ENCODE data around the gene GALNT16.

Gene GALNT16

GRCh38 chr14:69318901-69319475, 59.0 kb downstream of the GALNT16 start:
- DNase-seq = no peak

GRCh38 chr14:69319911-69320310, 60.0 kb downstream of the GALNT16 start:
- DNase-seq = no peak

- no peak for DNase-seq
These were observed 60.8 kb downstream of the GALNT16 start for GRCh38 chr14:69320581-69321365.

- no peak for DNase-seq
These were observed 61.8 kb downstream of the GALNT16 start for GRCh38 chr14:69321601-69322330.

GRCh38 chr14:69323266-69323998, 63.5 kb downstream of the GALNT16 start:
- DNase-seq = no peak

- DNase-seq = no peak
These were observed 64.0 kb downstream of the GALNT16 start for GRCh38 chr14:69323999-69324282.

GRCh38 chr14:69324341-69324931, 64.5 kb downstream of the GALNT16 start:
- DNase-seq = no peak

GRCh38 chr14:69325086-69325485, 65.1 kb downstream of the GALNT16 start:
- DNase-seq = no peak

GRCh38 chr14:69325646-69326265, 65.8 kb downstream of the GALNT16 start:
- no peak for DNase-seq

GRCh38 chr14:69326611-69327010, 66.7 kb downstream of the GALNT16 start:
- DNase-seq = no peak

GRCh38 chr14:69327507-69327906, 67.5 kb downstream of the GALNT16 start:
- DNase-seq = no peak

- DNase-seq = no peak
These were observed 68.4 kb downstream of the GALNT16 start for GRCh38 chr14:69328317-69328716.

GRCh38 chr14:69328765-69329164, 68.8 kb downstream of the GALNT16 start:
- DNase-seq = no peak

GRCh38 chr14:69331206-69331605, 71.2 kb downstream of the GALNT16 start:
- DNase-seq = no peak

GRCh38 chr14:69332782-69333395, 72.9 kb downstream of the GALNT16 start:
- DNase-seq = no peak

- DNase-seq = no peak
These were observed 73.9 kb downstream of the GALNT16 start for GRCh38 chr14:69333791-69334337.

- DNase-seq = no peak
These were observed 74.6 kb downstream of the GALNT16 start for GRCh38 chr14:69334576-69334975.

GRCh38 chr14:69335371-69335771, 75.4 kb downstream of the GALNT16 start:
- no peak for DNase-seq

- no peak for DNase-seq
These were observed 78.0 kb downstream of the GALNT16 start for GRCh38 chr14:69337984-69338383.

GRCh38 chr14:69339426-69339825, 79.5 kb downstream of the GALNT16 start:
- no peak for DNase-seq

GRCh38 chr14:69342928-69343525, 83.1 kb downstream of the GALNT16 start:
- no peak for DNase-seq
